ENCODE measurements around the gene LCP2.
"Not testable (repeated sequence)": the region's sequence is repeated elsewhere in the genome, so short reads cannot be mapped to it uniquely, and the experiment has no call there.

LCP2 gene

DNA sequence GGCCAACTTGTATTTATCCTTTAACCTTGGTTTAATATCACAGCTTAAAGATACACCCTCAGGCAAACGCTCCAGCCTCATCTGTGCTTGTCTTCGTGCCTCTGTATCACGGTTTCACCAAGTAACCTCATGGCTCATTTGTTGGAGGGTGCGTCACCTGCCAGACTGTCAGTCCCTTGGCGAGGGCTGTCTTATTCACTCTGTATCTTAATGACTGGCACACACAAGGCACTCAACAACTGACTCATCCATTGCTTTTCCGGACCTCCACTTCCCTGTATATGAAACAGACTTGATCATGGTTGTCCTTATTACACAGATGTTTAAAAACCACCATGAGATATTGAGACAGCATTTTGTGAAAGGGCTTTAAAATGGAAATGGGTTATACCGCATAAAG is 28.0 kb downstream of the LCP2 start:
- DNase-seq, result no peak

DNA sequence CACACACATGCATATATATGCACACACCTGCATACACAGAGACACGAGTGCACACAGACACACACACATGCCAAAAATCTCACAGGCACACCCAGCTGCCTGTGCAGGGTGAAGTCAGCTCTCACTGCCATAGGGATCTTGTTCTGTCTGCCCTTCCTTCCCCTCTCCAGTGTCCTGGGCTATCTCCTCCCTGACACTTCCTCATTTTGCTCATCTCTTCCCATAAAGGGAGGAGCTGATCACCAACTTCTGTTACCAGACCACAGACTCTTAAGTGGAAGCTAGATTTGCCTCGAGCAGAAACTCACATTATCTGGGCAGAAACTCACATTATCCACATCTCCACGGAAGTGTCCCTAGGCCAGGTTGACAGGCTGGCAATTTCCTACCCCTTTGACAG is 28.7 kb downstream of the LCP2 start:
- no peak for DNase-seq

DNA sequence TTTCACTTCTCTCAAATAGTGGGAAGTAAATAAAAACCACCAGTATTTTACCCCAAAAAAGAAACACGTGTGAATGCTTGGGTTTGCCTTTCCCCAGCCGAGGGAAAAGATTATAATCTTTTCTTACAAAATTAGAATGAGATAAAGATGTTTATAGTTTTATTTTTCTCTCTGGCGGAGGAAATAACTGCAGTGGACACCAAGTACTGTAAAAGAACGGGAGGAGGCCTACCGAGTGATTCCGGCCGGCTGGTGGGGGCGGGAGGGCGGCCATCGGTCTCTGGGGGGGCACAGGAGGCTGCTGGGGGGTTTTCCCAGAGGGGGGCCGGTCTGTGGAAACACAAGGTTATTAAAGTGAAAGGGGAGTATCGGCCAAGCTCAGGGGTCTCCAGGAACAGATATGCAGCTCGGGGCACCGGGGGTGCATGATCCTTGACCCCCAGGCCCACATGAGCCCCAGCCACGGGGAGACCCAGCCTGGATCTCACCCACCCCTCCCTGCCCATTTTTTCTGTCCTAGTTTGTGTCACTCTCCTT is 29.4 kb downstream of the LCP2 start:
- DNase-seq, result no peak

DNA sequence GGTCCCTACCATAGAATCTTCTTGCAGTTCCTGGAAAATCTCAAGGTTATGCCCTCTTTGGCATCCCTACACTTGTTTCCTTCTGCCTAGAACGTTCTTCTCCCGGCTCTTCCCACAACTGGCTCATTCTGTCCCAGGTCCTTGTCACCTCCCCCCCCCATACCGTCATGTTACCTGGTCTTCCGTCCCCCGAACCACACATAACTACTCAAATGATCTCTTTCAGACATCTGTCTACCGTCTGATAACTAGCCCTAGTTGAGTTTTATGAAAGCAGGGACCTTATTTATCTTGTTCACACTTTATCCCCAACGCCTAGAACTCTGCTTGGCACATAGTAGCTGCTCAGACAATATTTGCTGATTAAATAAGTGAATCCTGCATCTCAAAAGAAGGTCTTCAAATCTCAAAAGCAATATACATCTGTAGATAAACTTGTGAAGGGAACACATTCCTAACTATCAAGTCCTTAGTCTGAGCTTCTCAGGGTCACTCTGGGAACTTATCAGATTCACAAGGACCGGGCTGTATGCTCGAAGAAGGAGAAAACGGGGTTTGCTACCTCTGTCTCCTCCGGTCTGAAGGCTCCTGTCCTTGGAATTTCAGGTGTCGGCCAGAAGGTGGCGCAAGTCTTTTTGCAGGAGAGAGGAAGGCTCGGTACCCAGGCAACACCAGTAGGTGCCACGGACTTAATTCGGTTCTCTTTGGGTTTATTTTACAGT is 30.0 kb downstream of the LCP2 start:
- DNase-seq, result peak; percentile 34

DNA sequence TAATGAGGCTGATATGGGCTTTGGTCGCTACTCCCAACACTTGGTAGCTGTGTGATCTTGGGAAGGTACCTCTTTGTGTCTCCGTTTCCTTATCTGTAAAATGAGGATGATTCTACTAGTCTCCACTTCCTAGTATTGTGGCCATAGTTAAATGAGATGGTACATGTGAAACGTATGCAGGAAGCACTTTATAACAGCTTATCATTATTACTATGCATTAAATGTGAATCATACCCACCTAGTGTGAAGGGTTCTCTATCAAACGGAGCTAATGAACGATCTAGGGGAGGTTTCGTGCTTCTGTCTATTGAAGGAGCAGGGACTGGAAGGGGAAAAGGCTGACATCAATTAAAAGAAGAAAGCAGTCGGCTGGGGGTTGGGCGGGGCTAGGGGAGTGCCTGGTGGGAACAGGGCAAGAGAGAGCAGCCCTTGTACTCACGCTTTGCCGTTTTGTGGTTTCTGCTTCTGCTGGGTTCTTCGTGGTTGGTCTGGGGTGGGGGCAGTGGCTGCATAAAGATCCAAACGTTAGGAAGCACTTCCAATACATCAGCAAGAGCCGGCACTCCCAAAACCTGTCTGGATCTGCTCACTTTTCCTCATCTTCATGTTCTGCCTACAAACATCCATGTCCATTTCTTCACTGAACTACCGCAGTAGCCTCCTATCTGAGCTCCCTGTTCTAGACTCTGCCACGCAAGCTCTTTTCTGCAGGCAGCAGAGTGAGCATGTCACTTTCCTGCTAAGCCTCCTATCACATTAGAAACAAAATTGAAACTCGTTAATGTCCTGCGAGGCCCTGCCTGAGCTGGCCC is 30.8 kb downstream of the LCP2 start:
- no peak for DNase-seq

DNA sequence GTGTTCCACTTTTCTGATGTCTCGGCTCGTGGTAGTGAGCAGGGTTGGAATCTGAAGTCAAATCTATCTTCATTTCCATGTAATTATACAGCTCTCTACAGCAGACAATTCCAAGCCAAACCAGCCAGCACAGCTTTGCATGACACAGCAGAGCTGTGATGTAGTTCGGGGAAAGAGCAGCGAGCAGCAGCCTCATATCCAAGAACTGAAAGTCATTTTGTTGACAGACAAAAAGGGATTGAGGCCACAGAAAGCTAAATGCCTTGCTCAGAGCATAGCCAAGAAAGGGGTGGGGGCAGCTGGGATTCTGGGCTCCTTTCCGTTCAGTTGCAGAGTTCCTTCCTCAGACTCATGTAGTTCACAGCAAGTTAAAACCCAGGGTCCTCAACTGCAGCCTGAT is 32.1 kb downstream of the LCP2 start:
- DNase-seq, result no peak

DNA sequence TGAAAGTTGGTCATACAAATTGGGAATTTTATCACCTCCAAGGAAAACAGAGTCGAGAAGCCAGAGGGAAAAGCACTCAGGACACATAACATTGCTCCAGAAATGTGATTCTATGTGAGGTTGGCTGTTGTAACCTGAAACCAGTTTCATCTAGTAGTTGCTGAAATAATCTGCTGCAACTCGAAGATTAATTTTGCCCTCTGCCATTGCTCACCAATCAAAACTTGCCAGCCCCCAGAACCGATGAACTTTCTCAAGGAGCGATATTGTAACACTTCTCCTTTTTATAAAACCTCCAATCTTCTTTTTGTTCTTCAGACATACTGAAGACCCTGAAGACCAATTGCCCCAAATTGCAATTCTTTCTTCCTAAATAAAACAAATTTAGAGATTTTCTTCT is 33.7 kb downstream of the LCP2 start:
- DNase-seq, result no peak

DNA sequence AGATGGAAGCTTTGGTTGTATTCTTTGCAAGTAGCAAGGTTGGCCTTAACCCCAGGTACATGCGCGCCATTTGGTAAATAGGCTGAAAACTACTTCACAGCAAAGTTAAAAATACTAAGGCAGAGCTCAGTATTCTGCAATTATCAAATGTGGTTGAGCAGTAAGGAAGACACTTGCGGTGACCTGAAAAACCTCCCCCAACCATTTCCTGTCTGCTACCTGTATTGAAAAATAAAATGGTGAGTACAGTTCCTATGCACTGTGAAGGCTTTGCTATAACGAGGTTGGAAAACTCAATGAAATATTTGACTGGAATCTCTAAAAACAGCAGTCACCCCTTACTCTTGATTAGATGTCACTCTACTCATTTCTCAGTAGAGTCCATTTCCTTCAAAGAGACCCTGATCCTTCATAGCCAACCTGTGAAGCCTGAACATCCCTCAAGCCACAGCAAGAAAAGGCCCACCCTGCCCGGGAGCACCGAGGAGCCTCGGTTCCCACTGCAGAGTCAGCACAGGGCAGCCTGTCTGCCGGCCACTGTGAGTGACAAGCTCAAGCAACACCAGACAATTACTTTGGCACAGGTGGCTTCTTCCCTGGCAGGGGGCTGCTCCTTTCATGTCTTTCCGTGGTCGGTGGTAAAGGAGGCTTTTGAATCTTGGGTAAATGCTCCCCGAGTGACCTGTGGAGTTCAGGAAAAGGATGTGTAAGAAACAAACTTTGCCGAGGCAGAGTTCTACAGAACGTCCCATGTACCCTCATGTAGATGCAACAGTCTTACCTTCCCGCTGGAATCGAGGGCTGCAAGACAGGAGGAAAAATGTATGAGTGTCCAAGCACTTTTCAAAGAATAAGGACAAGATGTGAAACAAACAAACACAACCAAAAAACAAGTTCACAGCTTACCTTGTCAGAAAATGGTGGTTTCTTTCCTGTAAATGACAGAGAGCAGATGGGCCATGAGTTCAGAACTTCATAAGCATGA is 35.2 kb downstream of the LCP2 start:
- no peak for DNase-seq

DNA sequence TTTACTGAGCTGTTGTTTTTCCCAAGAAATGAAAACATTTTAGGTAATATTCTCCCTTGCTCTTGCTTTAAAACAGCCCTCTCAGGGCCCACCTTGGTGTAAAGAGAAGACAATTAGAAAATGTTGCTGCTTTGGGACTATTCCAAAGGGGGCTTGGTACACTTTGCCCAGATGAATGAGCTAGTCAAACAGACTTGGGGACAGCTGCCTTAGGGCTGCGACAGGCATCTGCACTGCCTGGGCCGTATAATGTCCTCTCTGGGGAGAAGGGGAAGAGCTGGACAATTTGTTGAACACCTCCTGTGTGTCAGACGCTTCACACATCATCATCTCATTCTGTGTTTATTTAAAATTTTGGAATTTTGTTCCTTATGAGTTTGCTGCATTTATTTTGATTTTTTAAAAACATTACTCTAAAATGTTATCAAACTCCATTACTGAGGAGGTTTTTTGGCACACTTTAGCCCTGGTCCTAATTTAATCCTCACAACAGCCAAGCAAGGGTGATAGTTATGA is 36.0 kb downstream of the LCP2 start:
- no peak for DNase-seq

DNA sequence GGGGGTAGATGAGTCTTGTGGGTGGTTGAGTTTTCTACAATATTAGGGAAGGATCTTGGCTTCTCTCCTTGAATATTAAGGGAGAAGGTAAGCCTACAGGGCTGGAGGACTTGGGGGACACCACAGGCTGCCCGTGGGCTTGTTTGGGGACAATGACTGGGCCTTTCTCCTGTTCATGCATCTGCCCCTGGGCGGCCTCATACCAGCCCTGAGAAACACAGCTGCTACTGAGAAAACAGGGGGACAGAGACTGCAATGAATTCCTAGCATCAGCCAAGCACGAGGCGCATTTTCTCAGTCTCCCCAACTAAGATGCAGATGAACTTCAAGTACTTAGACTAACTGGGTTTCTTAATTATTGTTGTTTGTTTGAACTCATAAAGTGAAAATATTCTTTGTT is 40.2 kb downstream of the LCP2 start:
- DNase-seq, result no peak

DNA sequence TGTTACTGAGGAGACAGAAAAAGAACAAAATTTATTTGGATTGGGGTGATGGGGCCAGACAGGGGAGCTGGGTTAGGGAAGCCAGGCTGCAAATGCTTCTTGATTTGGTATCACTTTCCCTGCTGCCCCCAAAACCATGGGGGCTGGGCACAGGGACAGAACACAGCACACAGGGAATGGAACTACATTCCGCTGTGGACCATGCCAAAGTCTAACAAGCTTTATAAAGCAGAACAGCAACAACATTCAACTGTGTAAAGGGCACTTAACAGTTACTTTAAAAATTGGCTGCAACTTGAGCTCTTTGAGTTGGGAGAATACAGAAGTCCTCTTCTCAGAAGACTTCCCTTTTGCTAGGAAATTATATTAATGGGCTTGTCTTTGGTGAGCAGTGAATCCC is 41.0 kb downstream of the LCP2 start:
- no peak for DNase-seq

DNA sequence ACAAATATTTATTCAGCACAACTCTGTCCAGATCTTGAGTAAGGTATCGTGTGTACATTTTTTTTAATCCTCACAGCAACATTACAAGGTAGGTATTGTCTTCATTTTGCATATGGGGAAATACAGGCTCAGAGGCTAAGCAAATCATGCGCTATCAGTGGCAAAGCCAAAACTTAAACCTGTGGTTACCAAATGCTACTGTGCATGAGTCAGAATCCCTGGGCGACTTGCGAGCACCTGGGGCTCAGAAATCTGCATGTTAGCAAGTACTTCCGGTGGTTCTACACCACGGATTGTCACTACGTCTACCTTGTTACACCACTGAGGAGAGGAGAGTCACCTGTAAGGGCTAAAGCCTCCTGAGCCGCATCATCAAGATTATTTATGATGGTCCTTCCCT is 43.5 kb downstream of the LCP2 start:
- no peak for DNase-seq

DNA sequence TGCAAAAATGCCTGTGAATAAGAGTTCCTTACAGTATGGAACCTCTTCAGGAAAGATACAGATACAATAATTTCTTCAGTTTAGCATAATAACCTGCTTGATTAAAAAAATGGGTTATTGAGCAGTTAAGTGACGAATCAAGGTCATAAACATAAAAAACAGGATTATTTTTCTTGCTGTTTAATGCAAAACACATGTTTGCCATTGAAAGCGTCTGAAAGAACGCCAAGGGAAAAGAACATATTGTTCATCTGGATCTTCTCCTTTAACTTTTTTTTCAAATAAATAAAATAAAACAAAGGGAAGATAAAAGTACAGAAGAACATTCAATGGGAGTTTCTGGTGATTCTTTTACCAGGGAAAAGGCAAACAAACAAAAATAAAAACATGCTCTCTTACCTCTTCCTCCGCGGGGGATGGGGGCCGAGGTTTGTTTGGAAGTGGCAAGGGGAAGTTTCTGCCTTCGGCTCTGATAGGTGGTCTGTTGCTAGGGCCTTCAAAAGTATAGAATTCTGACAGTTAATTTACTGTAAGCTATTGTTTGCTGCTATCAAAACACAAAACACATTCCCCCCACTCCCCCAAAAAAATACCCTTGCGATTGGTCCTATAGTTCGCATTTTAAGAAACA is 44.7 kb downstream of the LCP2 start:
- no peak for DNase-seq

DNA sequence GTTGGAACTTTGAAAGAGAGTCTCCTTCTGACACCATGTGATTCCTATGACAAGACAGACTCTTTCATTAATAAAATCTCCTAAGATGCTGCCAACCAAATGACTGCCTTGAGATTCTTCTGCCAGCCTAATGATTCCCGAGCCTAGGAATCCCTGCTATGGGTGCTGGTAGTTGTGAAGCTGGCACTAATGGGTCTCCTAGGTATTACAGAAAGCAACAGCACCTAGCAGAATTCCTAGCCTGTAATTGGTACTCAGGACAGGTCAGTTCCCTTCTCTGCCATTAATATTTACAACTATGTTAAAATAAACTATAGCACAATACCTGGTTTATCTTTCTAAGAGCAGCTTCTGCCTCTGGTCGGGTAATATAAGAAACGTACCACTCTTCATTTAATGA is 45.5 kb downstream of the LCP2 start:
- no peak for DNase-seq

DNA sequence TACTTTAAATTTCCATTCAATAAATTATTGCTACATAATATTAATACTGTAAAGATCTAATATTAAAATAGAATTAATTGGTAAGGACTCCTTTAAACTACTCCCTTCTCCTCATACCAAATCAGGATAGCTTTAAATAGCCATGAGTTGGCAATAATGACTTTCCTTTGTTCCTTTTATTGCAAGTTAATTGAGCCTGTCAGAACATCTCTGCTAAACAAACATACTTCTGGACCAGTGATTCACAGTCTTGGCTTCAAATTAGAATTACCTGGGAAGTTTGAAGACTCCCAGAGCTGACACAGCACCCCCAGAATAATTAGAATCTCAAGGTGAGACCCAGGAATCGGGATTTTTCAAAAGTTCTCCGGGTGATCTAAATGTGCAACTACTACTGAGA is 46.1 kb downstream of the LCP2 start:
- DNase-seq, result peak; percentile 9

DNA sequence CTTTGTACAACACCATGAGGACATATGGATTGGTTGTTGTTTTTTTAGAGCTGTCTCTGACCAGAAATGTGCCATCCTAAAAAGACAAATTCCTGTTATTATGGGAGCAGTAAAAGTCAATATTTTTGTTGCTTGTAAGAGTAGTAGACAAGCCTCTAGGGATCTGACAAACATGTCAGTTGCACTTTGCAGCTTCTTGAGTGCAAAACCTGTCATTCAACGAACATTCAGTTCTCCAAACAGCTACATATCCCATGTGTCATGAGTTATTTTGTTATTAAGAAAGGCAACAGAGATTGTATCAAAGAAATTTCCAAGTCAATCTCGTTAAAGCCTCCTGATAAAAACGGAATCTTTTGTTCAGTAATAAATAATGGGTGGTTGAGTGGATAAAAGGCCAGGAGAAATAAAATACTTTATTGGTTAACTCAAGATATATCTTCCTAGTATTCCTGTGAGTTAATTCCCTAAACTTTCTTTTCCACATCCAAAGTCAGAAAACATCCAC is 46.7 kb downstream of the LCP2 start:
- DNase-seq, result no peak

DNA sequence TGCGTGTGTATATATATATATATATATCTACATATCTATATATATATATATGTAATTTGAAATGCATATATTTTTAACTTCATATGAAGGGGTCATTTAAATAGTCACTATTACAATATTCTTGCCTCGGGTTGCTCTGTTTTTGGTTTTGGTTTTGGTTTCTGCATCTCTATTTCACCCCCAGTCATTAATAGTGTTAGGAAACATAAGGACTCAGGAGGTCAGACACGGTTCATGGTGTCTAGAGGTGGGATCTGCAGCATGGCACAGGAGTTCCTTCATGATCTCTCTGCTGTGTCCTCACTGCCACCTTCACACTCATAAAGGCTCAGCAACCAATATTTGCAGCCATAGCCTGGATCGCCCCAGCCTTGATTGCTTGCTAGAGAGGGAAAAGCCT is 48.2 kb downstream of the LCP2 start:
- no peak for DNase-seq

DNA sequence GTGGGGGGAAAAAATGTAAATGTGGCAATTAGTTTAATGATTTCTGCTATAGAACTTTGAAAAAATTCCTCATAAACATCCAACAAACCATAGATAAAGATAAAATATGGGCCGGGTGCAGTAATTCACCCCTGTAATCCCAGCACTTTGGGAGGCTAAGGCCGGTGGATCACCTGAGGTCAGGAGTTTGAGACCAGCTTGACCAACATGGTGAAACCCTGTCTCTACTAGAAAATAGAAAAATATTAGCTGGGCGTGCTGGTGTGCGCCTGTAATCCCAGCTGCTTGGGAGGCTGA is 48.7 kb downstream of the LCP2 start:
- not testable (repeated sequence) for DNase-seq

DNA sequence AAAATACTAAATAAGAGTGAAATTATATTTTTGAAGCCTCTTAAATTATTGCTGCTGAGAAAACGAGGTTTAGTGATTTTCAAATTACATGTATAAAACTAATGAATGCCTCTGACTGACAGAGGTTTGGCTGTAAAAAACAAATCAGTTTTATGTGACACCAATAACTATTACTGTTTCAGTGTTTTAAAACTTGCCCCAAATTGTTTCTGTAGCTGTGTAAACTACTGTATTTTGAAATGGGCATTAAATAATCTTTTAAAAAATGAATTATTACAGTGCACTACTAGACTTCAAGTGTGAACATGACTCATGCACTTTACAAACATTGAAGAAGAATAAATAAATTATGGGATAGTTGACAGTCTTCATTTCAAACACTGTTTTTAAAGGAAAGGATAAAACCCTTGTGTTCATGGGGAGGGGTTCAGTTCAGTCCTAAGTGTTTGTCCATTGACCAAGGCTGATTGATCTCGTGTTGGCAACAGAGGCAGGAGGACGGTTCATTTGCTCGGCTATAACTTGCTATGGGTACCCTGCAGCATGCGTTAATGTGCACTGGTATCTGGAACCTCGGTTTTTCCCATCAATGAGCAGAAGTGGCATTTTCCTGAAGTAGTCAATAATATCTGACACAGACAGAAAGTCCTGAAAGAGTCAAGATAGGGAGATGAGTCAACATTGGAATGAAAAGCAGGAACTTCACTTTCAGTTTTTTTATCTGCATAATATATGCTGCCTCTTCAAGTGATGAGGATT is 49.2 kb downstream of the LCP2 start:
- no peak for DNase-seq

DNA sequence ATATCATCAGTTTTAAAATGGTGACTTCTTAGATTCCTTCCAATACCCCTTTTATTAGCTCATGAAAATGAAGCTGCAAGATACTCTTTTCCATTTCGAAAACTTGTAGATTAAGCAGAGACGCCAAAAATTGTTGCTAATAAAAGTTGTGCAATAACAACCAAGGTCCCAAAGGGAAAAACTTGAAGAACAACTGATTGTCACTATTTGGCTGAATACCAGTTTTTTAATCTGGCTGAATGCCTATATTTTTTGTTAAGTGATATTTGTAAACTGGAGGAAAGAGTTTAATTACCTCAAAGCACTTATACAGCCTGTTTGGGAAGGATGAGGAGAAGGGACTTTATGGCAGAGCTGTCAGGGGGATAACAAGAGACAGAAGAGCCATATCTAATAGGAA is 50.2 kb downstream of the LCP2 start:
- DNase-seq, result no peak

DNA sequence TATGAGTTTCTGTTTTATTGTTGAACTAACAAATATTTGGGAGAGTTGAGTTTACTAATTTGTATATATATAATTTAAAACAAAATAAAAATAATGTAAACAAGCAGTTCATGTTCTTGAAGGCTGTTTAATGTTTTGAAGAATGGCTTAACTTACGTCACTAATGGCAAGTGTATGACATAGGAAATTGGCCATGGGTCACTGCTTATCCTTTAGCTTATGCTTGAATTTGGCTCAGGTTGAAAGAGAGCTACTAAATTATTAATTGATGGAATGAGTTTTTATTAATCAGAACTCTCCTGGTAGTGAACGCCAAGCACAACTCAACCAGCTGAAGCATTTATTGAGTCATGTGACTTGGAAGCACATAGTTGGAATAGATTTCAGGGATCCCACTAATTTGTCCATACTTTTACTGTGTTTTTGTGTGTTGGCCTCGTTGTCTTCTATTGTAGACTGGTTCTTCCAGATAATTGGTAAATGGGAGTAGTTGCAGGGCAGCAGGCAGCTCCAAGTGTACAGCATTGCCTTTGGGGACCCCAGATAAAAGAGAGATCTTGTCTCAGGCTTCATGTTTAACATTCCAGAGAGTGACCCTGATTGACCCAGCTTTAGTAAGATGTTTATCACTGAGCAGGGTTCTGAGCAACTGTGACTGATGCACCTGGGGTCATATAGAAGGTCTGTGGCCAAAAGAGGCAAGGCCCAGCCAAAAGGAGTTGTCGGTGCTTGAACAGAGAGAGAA is 51.3 kb downstream of the LCP2 start:
- no peak for DNase-seq

All from NCI-H2029 treated with DMSO at 0.1 percent for 48 hours (cell line).